A673 (cell line): ENCODE data around the gene PHLDB2. TPM values are rescaled to one million over a fixed set of nuclear protein-coding genes. Genes with fewer than 3 reads are reported as not detected.
A peak's percentile ranks its signal among the peaks of the same experiment; 100 is the strongest.

Source experiments
- BruUV-seq: library from RNA; stranded (reverse); fragments of 400-500 nt; replicated peaks from 2 replicates; lab custom pipeline; 2021; lab: Mats Ljungman, UMichigan
- CTCF ChIA-PET: fragments of 300-600 bp; sonication (Branson Sonifier 250); formaldehyde crosslinking; loops from one replicate; lab custom pipeline; 2022; ENCODE audit warnings: antibody characterized with exemption; lab: Charles Lee
- POLR2A ChIA-PET: fragments of 300-600 bp; sonication (Branson Sonifier 250); formaldehyde crosslinking; loops from one replicate; lab custom pipeline; 2022; ENCODE audit warnings: antibody characterized with exemption; ENCODE audit not compliant: low non-redundant PET; lab: Charles Lee
- DNase-seq: peaks from one replicate; pipeline ENCODE4 v3.0.0-alpha.2; 2015; ENCODE audit warnings: low spot score
- H3K27ac ChIP-seq: fragments of 200-600 bp; sonication (generic); 2 replicates; pipeline ENCODE4 v1.5.1; 2016; ENCODE audit warnings: mixed run types, low read depth, mild to moderate bottlenecking, mixed read lengths, antibody characterized with exemption, low read length; ENCODE audit not compliant: poor library complexity, severe bottlenecking
- H3K27me3 ChIP-seq: fragments of 200-600 bp; sonication (generic); replicated peaks from 2 replicates; pipeline ENCODE4 v1.6.1; 2017; ENCODE audit warnings: mixed run types, low read depth, mild to moderate bottlenecking, mixed read lengths, antibody characterized with exemption, low read length; ENCODE audit not compliant: insufficient read depth, poor library complexity
- H3K36me3 ChIP-seq: fragments of 200-600 bp; sonication (generic); 2 replicates; pipeline ENCODE4 v1.6.1; 2016; ENCODE audit warnings: mixed run types, mild to moderate bottlenecking, mixed read lengths, antibody characterized with exemption, low read length; ENCODE audit not compliant: insufficient read depth, poor library complexity, severe bottlenecking
- H3K4me1 ChIP-seq: fragments of 200-600 bp; sonication (generic); 2 replicates; pipeline ENCODE4 v1.6.1; 2017; ENCODE audit warnings: mixed run types, mild to moderate bottlenecking, mixed read lengths, antibody characterized with exemption, low read length; ENCODE audit not compliant: insufficient read depth, poor library complexity, severe bottlenecking
- H3K4me3 ChIP-seq: fragments of 200-600 bp; sonication (generic); 2 replicates; pipeline ENCODE4 v1.5.1; 2016; ENCODE audit warnings: low read depth, mixed run types, mild to moderate bottlenecking, mixed read lengths, low read length; ENCODE audit not compliant: poor library complexity, severe bottlenecking
- H3K9me3 ChIP-seq: fragments of 200-600 bp; sonication (generic); 2 replicates; pipeline ENCODE4 v1.6.1; 2016; ENCODE audit warnings: mixed run types, low read depth, mild to moderate bottlenecking, mixed read lengths, antibody characterized with exemption, low read length; ENCODE audit not compliant: poor library complexity, severe bottlenecking
- EZH2 ChIP-seq: fragments of 200-600 bp; sonication (generic); IDR thresholded peaks from 2 replicates; pipeline ENCODE4 v1.6.1; 2017; ENCODE audit warnings: borderline replicate concordance, low read depth, mild to moderate bottlenecking, mixed read lengths, antibody characterized with exemption, low read length; ENCODE audit not compliant: poor library complexity, severe bottlenecking
- intact Hi-C: fragments of 100-400 bp; cut with micrococcal nuclease; formaldehyde crosslinking; loops from one replicate; pipeline ENCODE4 v1.10.0; 2022; ENCODE audit not compliant: unreplicated experiment
- total RNA-seq: library from RNA; stranded (reverse); gene quantifications from 2 replicates; pipeline ENCODE4 v1.2.3, GENCODE V29; 2021
- TF ChIP-seq, protein P1 (sequence below): fragments of 300-800, 200-600 bp; sonication (generic); conservative IDR thresholded peaks from 2 replicates; pipeline ENCODE4 v1.5.1; 2017; ENCODE audit warnings: low read depth, mild to moderate bottlenecking, antibody characterized with exemption, low read length, moderate library complexity, mixed read lengths

PHLDB2 gene
- total RNA-seq, 1 experiment from 2014 or later = 13.1 TPM

DNA sequence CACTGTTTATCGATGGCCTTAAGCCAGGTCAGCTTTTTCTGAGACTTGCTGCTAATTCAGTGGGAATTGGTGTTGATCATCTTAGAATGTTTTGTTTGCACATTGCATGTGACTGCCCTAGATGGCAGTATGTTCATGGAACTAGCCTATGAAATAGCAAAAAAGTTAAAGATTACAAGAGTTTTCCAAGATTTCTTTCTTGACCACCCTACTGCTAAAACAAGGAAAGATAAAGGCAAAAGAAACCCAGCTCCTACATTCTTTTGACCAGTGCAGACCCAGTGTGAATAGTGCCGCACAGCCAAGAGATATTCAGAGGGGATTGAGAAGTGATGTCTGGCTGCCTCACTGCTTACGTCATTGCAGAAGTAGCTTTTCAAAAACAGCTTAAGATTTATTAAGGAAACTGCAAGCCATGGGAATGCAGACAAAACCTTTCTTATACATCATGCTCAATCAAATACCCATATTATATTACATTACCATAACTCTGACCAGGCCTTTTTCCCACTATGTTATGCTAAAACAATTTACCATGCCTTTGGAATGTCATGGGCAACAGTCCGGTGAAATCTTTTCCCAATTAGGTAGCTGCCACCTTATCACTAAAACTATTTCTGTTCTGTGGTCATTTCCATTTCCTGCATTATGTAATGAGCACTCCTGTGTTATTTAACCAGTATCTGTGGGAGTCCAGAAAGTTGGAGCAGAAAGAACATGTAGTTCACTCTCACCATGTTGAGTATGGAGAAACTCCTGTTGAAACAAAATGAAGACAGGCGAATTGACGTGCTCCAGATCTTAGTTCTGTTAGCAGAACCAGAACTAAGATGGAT lies 6.0 kb downstream of the PHLDB2 start:
- peak; percentile 44 for DNase-seq

DNA sequence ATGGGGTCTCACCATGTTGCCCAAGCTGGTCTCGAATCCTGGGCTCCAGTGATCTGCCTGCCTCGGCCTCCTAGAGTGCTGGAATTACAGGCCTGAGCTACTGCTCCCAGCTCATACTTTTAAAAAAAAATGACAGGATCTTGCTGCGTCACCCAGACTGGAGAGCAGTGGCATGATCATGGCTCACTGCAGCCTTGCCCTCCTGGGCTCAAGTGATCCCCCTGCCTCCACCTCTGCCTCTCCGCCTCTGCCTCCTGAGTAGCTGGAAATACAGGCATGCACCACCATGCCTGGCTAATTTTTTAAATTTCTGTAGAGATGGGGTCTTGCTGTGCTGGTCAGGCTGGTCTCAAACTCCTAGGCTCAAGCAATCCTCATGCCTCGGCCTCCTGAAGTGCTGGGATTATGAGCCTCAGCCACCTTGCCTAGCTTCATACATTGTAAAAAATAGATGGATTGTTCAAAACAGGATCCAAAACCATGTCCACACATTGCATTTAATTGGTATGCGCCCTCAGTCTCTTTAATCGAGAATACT lies 8.9 kb downstream of the PHLDB2 start:
- H3K4me1 ChIP-seq = peaks cover 25% of the 10 kb centered on the region
- no peak for DNase-seq
- TF ChIP-seq EZH2 = no peak
- TF ChIP-seq, protein P1, sequence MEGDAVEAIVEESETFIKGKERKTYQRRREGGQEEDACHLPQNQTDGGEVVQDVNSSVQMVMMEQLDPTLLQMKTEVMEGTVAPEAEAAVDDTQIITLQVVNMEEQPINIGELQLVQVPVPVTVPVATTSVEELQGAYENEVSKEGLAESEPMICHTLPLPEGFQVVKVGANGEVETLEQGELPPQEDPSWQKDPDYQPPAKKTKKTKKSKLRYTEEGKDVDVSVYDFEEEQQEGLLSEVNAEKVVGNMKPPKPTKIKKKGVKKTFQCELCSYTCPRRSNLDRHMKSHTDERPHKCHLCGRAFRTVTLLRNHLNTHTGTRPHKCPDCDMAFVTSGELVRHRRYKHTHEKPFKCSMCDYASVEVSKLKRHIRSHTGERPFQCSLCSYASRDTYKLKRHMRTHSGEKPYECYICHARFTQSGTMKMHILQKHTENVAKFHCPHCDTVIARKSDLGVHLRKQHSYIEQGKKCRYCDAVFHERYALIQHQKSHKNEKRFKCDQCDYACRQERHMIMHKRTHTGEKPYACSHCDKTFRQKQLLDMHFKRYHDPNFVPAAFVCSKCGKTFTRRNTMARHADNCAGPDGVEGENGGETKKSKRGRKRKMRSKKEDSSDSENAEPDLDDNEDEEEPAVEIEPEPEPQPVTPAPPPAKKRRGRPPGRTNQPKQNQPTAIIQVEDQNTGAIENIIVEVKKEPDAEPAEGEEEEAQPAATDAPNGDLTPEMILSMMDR = no peak
- ChIA-PET CTCF (no interaction called here), POLR2A (no interaction called here)
- no peaks in the 10 kb centered on the region for H3K9me3 ChIP-seq
- intact Hi-C loops = no loop called here
- BruUV-seq = no TSS peak
- no peak overlapping the region for H3K4me3 ChIP-seq
- no peak overlapping the region for H3K27ac ChIP-seq
- no peaks in the 10 kb centered on the region for H3K36me3 ChIP-seq
- no peaks in the 10 kb centered on the region for H3K27me3 ChIP-seq

More for the DNA sequence above, 6.0 kb downstream of the PHLDB2 start:
- CTCF ChIA-PET = no interaction called here
- Histone ChIP-seq H3K27ac (peak overlapping the region; percentile 14), H3K4me1 (peaks cover 44% of the 10 kb centered on the region), H3K4me3 (no peak overlapping the region), H3K27me3 (no peaks in the 10 kb centered on the region), H3K36me3 (no peaks in the 10 kb centered on the region), H3K9me3 (no peaks in the 10 kb centered on the region)
- BruUV-seq = no TSS peak
- POLR2A ChIA-PET = no interaction called here
- intact Hi-C loops = no loop called here
- no peak for TF ChIP-seq EZH2
- TF ChIP-seq, protein P1 = peak; percentile 54

DNA sequence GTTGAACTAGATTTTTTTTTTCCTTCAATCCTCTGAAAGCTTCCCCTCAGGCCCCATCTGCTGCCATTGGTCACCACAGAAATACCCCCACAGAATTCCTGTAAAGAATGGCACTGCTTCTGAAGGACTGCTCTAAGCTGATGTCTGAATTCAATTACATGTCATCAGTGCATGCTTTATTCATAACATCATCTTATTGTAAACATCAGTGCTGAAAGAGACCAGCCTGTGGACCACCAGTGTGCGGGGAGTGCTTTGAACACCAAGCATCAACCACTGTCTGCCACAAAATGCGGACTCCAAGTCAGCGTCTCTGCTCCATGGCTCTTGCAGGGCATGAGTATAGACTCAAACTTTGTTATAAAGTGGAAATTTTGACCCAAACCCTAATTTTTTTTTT lies 11.6 kb downstream of the PHLDB2 start:
- Histone ChIP-seq H3K4me1 (peaks cover 5% of the 10 kb centered on the region), H3K27me3 (no peaks in the 10 kb centered on the region), H3K4me3 (no peak overlapping the region), H3K27ac (no peak overlapping the region), H3K36me3 (no peaks in the 10 kb centered on the region), H3K9me3 (no peaks in the 10 kb centered on the region)
- ChIA-PET CTCF (interaction anchor here (0.6 kb wide), 1 partner anchor 11 kb away, joined by 3 read pairs; no protein-coding TSS in a partner anchor), POLR2A (no interaction called here)
- TF ChIP-seq, protein P1 = no peak
- TF ChIP-seq EZH2 = no peak
- no peak for DNase-seq
- BruUV-seq = no TSS peak
- intact Hi-C loops = no loop called here
